ENCODE data around the gene B4GAT1.
"Not testable (repeated sequence)": the region's sequence is repeated elsewhere in the genome, so short reads cannot be mapped to it uniquely, and the experiment has no call there.

The B4GAT1 gene

DNA sequence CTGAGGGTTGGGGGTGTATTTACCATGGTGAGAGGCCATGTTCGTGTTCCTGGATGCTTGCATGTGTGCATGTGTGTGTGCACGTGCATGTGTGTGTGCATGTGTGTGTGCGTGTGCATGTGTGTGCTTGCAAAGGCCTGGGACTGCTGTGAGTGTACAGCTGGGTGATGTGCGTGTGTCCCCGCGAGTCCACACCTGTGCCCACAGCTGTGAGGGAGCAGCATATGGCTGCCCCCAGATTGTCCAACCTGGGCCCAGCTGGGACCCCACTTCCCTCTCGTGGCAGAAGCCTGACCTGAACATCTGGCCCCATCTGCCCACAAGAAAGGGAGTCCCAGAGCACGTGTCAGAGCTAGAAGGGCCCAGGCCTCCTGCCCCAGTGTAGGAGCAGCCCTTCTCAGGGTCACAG is 22.2 kb downstream of the B4GAT1 start:
- H3K27me3 ChIP-seq (ENCODE audit: control insufficient read depth, insufficient read depth, low read length) = no peaks in the 10 kb centered on the region
- no peaks in the 10 kb centered on the region for H3K36me3 ChIP-seq (ENCODE audit: insufficient read depth, low read length)
- no peak overlapping the region for H3K4me3 ChIP-seq (ENCODE audit: low read length)
- no peaks in the 10 kb centered on the region for H3K9me3 ChIP-seq (replicated peaks; ENCODE audit: low read length)
- H3K9ac ChIP-seq (ENCODE audit: low read depth, low read length) = no peak overlapping the region
- peaks cover 48% of the 10 kb centered on the region for H3K4me1 ChIP-seq (ENCODE audit: control insufficient read depth, insufficient read depth, low read length)
- H3K4me2 ChIP-seq (ENCODE audit: low read length) = no peak overlapping the region

DNA sequence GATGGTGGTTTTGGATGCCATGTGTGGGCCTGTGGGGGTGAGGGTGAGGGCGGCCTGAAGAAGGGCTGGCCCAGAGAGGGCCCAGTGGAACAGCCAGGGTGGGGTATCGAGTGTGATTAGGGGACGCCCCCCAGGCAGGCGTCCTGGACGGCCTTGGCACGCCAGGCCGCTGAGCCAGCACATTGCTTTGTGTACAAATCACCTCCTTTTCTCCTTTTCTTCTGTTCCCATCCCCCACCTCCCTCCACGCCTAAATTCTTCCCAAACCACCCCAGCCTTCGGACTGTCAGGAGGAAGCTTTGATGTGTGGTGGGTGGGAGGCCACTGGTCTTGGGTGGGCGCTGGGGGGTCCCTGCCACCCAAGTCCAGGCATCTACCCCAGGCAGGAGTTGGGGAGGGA is 22.8 kb downstream of the B4GAT1 start:
- no peaks in the 10 kb centered on the region for H3K36me3 ChIP-seq (ENCODE audit: insufficient read depth, low read length)
- H3K4me2 ChIP-seq (ENCODE audit: low read length) = no peak overlapping the region
- peaks cover 48% of the 10 kb centered on the region for H3K4me1 ChIP-seq (ENCODE audit: control insufficient read depth, insufficient read depth, low read length)
- H3K9me3 ChIP-seq (replicated peaks; ENCODE audit: low read length) = no peaks in the 10 kb centered on the region
- H3K4me3 ChIP-seq (ENCODE audit: low read length) = no peak overlapping the region
- H3K9ac ChIP-seq (ENCODE audit: low read depth, low read length) = no peak overlapping the region
- H3K27me3 ChIP-seq (ENCODE audit: control insufficient read depth, insufficient read depth, low read length) = no peaks in the 10 kb centered on the region

DNA sequence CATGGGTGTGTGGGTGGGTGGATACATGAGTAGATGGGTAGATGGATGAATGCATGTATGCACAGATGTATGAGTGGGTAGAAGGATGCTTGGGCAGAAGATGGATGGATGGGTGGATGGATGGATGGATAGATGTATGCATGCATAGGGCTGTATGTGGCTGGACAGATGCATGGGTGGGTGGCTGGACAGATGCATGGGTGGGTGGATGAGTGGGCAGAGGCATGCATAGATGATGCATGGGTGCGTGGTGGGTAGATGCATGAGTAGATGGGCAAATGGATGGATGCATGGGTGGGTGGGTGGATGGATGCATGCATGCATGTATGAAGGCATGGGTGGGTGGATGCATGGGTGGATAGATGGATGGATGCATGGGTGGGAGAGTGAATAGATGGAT is 23.7 kb downstream of the B4GAT1 start:
- no peaks in the 10 kb centered on the region for H3K27me3 ChIP-seq (ENCODE audit: control insufficient read depth, insufficient read depth, low read length)

DNA sequence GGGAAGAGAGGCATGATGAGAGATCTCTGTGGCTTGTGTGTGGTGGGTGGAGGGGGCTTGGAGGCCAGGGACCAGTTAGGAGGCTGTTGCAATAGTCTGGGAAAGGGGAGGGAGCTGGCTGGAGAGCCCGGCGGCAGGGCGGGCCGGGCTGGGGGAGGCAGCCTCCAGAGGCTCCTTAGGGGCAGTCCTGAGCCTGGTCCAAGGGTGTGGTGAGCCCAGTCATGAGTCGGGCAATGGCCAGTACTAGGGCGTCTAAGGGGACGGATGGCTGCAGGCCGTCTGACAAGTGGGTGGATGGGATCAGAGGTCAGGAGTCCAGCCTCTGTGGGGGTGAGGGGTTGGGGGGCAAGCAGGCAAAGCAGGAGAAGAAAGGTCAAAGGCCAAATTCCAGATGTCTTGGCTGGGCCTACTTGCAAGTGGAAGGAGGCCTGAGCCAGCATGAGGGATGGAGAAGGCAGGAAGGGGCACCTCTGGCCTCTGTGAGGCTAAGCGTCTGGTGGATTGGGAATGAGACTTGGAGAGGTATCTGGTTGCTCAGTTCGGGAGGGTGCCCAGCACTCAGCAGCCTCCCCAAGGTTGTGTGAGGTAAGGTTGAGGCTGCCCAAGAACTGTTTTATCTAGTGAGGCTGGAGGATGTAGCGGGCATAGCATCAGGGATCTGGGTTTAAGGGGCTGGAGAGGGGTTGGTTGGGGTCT is 24.5 kb downstream of the B4GAT1 start:
- Histone ChIP-seq H3K9ac (ENCODE audit: low read depth, low read length) (no peak overlapping the region), H3K4me3 (ENCODE audit: low read length) (no peak overlapping the region), H3K36me3 (ENCODE audit: insufficient read depth, low read length) (no peaks in the 10 kb centered on the region), H3K27me3 (ENCODE audit: control insufficient read depth, insufficient read depth, low read length) (no peaks in the 10 kb centered on the region), H3K9me3 (replicated peaks; ENCODE audit: low read length) (no peaks in the 10 kb centered on the region), H3K4me2 (ENCODE audit: low read length) (no peak overlapping the region), H3K4me1 (ENCODE audit: control insufficient read depth, insufficient read depth, low read length) (peaks cover 51% of the 10 kb centered on the region)

More for the DNA sequence above, 23.7 kb downstream of the B4GAT1 start:
- Histone ChIP-seq H3K36me3 (ENCODE audit: insufficient read depth, low read length) (no peaks in the 10 kb centered on the region), H3K4me2 (ENCODE audit: low read length) (no peak overlapping the region), H3K9ac (ENCODE audit: low read depth, low read length) (no peak overlapping the region), H3K4me1 (ENCODE audit: control insufficient read depth, insufficient read depth, low read length) (peaks cover 51% of the 10 kb centered on the region), H3K9me3 (replicated peaks; ENCODE audit: low read length) (no peaks in the 10 kb centered on the region), H3K4me3 (ENCODE audit: low read length) (no peak overlapping the region)

DNA sequence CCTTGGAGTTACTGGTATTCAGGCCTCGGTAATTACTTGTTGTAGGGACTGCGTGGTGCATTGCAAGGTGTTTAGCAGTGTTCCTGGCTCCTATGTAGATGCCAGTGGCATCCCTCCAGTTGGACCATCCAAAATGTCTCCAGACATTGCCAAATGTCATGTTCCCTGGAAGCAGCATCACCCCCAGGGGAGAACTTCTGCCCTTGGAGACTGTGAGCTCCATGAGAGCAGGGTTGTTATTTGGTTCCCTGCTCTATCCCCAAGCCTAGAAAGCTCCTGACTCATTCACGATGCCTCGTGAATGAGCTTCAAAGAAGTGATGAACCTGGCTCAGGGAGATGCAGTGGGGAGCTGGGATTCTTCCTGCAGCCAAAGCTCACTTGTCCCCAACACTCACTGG is 25.8 kb downstream of the B4GAT1 start:
- H3K4me1 ChIP-seq (ENCODE audit: control insufficient read depth, insufficient read depth, low read length) = peaks cover 47% of the 10 kb centered on the region
- H3K9me3 ChIP-seq (replicated peaks; ENCODE audit: low read length) = no peaks in the 10 kb centered on the region
- H3K4me2 ChIP-seq (ENCODE audit: low read length) = no peak overlapping the region
- no peak overlapping the region for H3K9ac ChIP-seq (ENCODE audit: low read depth, low read length)
- H3K4me3 ChIP-seq (ENCODE audit: low read length) = no peak overlapping the region
- H3K36me3 ChIP-seq (ENCODE audit: insufficient read depth, low read length) = no peaks in the 10 kb centered on the region
- H3K27me3 ChIP-seq (ENCODE audit: control insufficient read depth, insufficient read depth, low read length) = no peaks in the 10 kb centered on the region

DNA sequence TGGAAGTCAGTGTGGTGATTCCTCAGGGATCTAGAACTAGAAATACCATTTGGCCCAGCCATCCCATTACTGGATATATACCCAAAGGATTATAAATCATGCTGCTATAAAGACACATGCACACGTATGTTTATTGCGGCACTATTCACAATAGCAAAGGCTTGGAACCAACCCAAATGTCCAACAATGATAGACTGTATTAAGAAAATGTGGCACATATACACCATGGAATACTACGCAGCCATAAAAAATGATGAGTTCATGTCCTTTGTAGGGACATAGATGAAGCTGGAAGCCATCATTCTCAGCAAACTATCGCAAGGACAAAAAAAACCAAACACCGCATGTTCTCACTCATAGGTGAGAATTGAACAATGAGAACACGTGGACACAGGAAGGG is 26.7 kb downstream of the B4GAT1 start:
- not testable (repeated sequence) for H3K9ac ChIP-seq (ENCODE audit: low read depth, low read length); H3K4me2 ChIP-seq (ENCODE audit: low read length); H3K4me3 ChIP-seq (ENCODE audit: low read length); H3K27me3 ChIP-seq (ENCODE audit: control insufficient read depth, insufficient read depth, low read length); H3K9me3 ChIP-seq (replicated peaks; ENCODE audit: low read length); H3K36me3 ChIP-seq (ENCODE audit: insufficient read depth, low read length)
- peaks cover 46% of the 10 kb centered on the region for H3K4me1 ChIP-seq (ENCODE audit: control insufficient read depth, insufficient read depth, low read length)

DNA sequence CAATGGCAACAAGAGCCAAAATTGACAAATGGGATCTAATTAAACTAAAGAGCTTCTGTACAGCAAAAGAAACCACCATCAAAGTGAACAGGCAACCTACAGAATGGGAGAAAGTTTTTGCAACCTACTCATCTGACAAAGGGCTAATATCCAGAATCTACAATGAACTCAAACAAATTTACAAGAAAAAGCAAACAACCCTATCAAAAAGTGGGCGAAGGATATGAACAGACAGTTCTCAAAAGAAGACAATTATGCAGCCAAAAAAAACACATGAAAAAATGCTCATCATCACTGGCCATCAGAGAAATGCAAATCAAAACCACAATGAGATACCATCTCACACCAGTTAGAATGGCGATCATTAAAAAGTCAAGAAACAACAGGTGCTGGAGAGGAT is 27.1 kb downstream of the B4GAT1 start:
- not testable (repeated sequence) for H3K9me3 ChIP-seq (replicated peaks; ENCODE audit: low read length); H3K36me3 ChIP-seq (ENCODE audit: insufficient read depth, low read length); H3K9ac ChIP-seq (ENCODE audit: low read depth, low read length); H3K27me3 ChIP-seq (ENCODE audit: control insufficient read depth, insufficient read depth, low read length); H3K4me2 ChIP-seq (ENCODE audit: low read length); H3K4me3 ChIP-seq (ENCODE audit: low read length)
- H3K4me1 ChIP-seq (ENCODE audit: control insufficient read depth, insufficient read depth, low read length) = peaks cover 42% of the 10 kb centered on the region

DNA sequence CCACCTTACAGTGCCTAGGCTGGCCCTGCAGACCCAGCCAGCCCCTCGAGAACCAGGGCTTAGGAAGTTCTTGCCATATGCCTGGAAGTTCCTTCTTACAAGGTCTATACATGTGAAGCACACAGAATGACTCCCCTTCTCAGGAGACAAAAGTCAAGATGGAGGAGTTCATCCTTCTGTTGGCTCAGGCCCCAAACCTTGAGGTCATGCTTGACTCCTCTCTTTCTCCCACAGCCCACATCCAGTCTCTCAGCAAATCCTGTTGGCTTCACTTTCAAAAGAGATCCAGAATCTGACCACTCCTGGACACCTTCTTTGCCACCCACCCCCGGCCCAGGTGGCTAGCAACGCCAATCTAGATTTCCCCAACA is 28.8 kb downstream of the B4GAT1 start:
- no peak overlapping the region for H3K4me3 ChIP-seq (ENCODE audit: low read length)
- no peak overlapping the region for H3K4me2 ChIP-seq (ENCODE audit: low read length)
- peaks cover 9% of the 10 kb centered on the region for H3K27me3 ChIP-seq (ENCODE audit: control insufficient read depth, insufficient read depth, low read length)
- peaks cover 34% of the 10 kb centered on the region for H3K4me1 ChIP-seq (ENCODE audit: control insufficient read depth, insufficient read depth, low read length)
- no peak overlapping the region for H3K9ac ChIP-seq (ENCODE audit: low read depth, low read length)
- no peaks in the 10 kb centered on the region for H3K36me3 ChIP-seq (ENCODE audit: insufficient read depth, low read length)
- no peaks in the 10 kb centered on the region for H3K9me3 ChIP-seq (replicated peaks; ENCODE audit: low read length)

DNA sequence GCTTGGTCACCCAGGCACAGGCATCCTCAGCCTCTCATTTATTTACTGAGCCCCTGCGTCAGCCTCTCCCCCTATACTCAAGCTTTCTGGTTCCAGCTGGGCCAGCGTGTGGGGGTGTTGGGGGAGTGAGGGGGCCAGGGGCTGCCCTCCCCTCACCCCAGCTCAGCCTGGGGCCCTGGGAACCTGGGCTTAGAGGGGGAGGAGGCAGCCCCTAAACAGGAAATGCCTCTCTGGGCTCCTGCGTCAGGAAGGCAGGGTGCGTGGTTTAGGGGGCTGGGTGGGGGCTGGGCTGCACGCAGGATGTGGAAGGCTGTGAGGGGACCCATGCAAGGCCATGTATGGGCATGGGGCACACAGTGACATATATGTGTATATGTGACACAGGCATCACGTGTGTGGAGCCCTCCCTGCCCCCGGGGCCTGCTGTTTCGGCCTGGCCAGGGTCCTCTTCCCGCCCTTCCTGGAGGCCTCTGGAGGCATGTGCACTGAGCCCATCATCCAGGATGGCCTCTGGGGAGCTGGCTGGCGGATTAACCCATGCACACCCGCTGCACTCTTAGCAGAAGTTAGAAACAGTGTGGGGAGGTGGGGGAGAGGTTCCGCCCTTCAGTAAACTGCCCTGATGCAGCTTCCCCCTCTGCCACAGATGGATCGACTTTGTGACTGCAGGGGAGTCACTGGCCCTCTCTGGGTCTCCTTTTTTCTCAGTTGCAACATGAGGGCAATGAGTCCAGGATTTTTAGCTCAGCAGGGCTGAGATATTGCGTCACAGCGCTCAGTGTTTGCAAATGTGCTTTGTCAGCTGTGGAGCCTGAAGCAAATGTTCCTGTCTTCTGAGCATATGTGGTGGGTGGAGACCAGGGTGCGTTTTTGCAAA is 29.5 kb downstream of the B4GAT1 start:
- Histone ChIP-seq H3K9ac (ENCODE audit: low read depth, low read length) (no peak overlapping the region), H3K27me3 (ENCODE audit: control insufficient read depth, insufficient read depth, low read length) (peaks cover 9% of the 10 kb centered on the region), H3K4me2 (ENCODE audit: low read length) (no peak overlapping the region), H3K36me3 (ENCODE audit: insufficient read depth, low read length) (no peaks in the 10 kb centered on the region), H3K4me3 (ENCODE audit: low read length) (no peak overlapping the region), H3K9me3 (replicated peaks; ENCODE audit: low read length) (no peaks in the 10 kb centered on the region), H3K4me1 (ENCODE audit: control insufficient read depth, insufficient read depth, low read length) (peaks cover 40% of the 10 kb centered on the region)

DNA sequence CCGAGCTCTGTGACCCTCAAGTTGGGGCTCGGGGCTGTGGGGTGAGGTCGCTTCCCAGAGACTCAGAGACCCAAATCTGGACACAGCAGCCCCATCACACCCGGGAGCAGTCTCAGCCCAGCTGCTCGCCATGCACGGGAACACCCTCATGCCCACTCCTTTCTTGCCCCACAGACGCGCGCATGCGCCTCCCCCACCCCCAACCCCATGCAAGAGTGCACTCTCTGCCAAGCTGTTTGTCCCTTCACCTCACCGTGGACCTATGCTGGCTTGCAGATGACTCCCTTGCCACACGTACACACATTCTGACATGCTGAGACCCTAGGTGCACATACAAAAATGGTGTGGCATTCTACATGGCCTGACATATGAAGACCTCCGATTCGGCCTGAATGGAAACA is 30.1 kb downstream of the B4GAT1 start:
- Histone ChIP-seq H3K4me1 (ENCODE audit: control insufficient read depth, insufficient read depth, low read length) (peaks cover 41% of the 10 kb centered on the region), H3K4me2 (ENCODE audit: low read length) (no peak overlapping the region), H3K9ac (ENCODE audit: low read depth, low read length) (no peak overlapping the region), H3K36me3 (ENCODE audit: insufficient read depth, low read length) (no peaks in the 10 kb centered on the region), H3K4me3 (ENCODE audit: low read length) (no peak overlapping the region), H3K9me3 (replicated peaks; ENCODE audit: low read length) (no peaks in the 10 kb centered on the region), H3K27me3 (ENCODE audit: control insufficient read depth, insufficient read depth, low read length) (peaks cover 9% of the 10 kb centered on the region)

DNA sequence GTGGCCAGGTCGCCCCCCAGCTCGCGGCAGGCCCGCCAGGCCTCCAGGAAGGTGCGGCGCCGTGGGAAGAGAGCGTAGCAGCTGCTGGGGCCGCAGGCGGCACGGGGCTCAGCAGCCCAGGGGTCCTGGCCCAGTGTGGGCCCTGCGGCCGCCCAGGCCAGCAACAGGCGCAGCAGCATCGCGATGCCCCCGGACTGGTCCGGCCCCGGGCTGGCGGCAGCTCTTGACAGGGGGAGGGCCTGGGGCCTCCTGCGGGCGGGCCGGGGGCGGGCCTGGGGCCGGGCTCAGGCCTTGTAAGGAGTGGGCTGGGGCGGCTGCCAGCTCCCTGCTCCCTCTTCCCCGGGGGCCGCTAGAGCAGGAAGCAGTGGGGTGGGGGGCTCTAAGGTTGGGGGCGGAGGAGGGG is 30.6 kb downstream of the B4GAT1 start, which contains the start of gene CD248:
TSS of gene CD248 (minus strand) at position 196 of the 403 bp plus-strand sequence. CDS start at position 179, 17 bp downstream.
- Histone ChIP-seq H3K4me2 (ENCODE audit: low read length) (peak within 1 kb of the TSS; percentile 56), H3K4me3 (ENCODE audit: low read length) (no peak within 1 kb of the TSS), H3K9me3 (replicated peaks; ENCODE audit: low read length) (no peaks in the 10 kb centered on the region), H3K4me1 (ENCODE audit: control insufficient read depth, insufficient read depth, low read length) (peaks cover 41% of the 10 kb centered on the region), H3K9ac (ENCODE audit: low read depth, low read length) (no peak within 1 kb of the TSS), H3K36me3 (ENCODE audit: insufficient read depth, low read length) (no peaks in the 10 kb centered on the region), H3K27me3 (ENCODE audit: control insufficient read depth, insufficient read depth, low read length) (peaks cover 9% of the 10 kb centered on the region)
